AG10803 (cell line): ENCODE results near the gene ST6GALNAC3.

Experiments used
- DNase-seq: peaks from one replicate; pipeline ENCODE4 v3.0.0; 2010; ENCODE audit warnings: low read depth
- H3K4me3 ChIP-seq: 2 replicates; pipeline ENCODE4 v1.5.1; 2011; ENCODE audit warnings: mild to moderate bottlenecking, low read length, control low read depth
- TF ChIP-seq, protein P1 (sequence below): conservative IDR thresholded peaks from 2 replicates; pipeline ENCODE4 v1.5.1; 2011; ENCODE audit warnings: mild to moderate bottlenecking, low read length, control low read depth, inconsistent platforms

ST6GALNAC3 gene

DNA sequence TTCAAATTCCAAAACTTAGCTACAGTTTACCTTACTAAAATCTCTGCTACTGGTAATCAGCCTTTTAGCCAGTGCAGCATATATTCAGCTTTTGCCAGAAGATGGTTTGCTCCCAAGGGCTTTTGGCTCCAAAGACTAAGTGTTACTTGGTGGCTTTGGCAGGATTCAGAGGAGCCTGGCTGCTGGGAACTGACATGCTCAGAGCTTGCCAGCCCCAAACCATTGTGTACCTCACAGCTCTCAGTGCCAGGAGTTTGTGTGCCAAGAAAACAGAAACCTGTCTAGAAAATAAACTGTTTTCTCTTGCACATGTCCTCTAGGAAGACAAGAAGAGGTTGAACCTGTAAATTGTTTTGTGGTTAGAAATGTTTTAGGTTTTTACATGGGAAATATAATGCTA lies 315.9 kb downstream of the ST6GALNAC3 start:
- no peak overlapping the region for H3K4me3 ChIP-seq
- DNase-seq: no peak
- TF ChIP-seq, protein P1, sequence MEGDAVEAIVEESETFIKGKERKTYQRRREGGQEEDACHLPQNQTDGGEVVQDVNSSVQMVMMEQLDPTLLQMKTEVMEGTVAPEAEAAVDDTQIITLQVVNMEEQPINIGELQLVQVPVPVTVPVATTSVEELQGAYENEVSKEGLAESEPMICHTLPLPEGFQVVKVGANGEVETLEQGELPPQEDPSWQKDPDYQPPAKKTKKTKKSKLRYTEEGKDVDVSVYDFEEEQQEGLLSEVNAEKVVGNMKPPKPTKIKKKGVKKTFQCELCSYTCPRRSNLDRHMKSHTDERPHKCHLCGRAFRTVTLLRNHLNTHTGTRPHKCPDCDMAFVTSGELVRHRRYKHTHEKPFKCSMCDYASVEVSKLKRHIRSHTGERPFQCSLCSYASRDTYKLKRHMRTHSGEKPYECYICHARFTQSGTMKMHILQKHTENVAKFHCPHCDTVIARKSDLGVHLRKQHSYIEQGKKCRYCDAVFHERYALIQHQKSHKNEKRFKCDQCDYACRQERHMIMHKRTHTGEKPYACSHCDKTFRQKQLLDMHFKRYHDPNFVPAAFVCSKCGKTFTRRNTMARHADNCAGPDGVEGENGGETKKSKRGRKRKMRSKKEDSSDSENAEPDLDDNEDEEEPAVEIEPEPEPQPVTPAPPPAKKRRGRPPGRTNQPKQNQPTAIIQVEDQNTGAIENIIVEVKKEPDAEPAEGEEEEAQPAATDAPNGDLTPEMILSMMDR: no peak

DNA sequence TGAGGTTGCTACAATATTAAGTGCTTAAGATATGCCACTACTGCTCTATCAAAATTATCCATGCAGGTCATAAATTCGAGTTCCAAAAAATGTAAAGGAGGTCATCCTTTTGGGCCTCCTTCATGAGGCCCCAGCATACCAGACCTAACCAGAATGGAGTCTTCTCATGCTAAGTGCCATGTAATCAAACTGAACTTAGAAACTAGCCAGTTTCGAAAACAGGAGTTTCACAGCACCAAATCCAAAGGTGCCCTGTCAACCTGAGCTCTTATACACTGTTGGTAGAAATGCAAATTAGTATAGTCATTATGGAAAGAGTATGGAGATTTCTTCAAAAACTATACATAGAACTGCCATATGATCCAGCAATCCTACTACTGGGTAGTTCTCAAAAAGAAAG lies 320.5 kb downstream of the ST6GALNAC3 start:
- H3K4me3 ChIP-seq: no peak overlapping the region
- TF ChIP-seq, protein P1: no peak
- DNase-seq: no peak

DNA sequence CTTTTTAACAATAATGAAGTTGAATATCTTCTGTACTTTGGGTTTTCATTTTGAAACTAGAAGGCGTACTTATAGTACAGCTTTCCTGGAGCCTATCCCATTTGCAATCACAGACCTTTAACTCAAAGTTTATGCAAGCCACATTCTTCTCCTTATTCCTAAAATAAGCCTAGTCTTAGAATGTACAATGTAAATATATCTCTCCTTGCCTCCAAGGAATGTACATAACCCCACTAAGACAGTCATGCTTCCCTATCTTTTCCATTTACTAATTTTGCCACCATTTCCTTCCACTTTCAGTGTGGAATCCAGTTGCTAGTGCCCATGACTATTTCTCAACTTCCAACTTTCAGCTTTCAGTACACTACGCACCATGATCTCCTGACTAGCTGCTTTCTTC lies 327.6 kb downstream of the ST6GALNAC3 start:
- TF ChIP-seq, protein P1: no peak
- no peak overlapping the region for H3K4me3 ChIP-seq
- DNase-seq: no peak

DNA sequence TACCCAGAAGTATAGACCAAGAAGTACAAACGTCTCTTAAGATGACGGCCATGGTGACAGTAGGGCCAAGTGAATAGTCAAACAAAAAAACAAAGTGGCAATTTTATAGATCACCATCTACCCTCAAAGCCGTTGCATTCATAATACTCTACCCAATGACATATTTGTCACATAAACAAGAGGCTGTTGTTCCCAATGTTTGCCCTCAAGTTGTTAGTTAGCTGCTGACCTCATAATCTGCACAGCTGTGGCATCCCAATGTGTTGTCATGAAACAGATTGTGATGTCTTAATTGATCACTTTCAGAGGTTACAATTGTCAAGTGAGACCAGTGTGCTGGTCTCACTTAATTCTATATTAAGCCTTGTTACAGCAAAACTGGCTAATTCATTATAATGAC lies 333.8 kb downstream of the ST6GALNAC3 start:
- TF ChIP-seq, protein P1: no peak
- no peak for DNase-seq
- H3K4me3 ChIP-seq: no peak overlapping the region

DNA sequence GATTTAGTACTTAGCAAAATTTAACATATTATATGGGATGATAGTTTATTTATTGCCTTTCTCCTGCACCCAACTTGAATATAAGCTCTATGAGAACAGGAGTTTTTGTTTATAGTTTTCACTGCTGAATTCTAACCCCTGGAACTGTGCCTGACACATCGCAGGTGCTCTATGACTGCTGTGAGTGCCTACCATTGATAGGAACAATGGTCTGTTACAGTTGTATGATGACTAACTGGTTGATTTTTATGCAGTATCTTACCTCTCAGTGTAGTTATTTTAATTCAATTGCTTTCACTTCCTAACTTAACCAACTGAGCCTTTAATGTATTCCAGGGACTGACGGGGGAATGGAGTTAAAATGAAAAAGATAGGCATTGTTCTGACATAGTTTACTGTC lies 336.0 kb downstream of the ST6GALNAC3 start:
- TF ChIP-seq, protein P1: no peak
- no peak overlapping the region for H3K4me3 ChIP-seq
- DNase-seq: no peak

DNA sequence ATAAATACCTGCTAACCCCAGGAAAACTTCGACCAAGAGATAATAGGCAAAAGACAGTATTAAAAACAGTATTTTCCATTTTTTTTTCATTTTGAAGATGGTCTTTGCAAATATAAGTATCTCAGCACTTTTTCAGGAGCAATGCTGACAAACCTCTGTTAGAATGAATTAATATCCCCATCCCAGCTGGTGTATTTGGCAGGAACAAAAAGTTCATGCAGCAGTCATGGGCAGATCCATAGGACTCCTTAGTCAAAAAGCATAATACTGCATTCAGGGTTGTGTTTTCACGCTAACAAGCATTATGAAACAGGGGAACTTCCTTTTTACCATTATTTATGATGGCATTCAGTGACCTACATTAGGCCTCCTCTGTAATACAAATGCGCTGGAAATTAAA lies 344.0 kb downstream of the ST6GALNAC3 start:
- no peak for DNase-seq
- TF ChIP-seq, protein P1: no peak
- no peak overlapping the region for H3K4me3 ChIP-seq

DNA sequence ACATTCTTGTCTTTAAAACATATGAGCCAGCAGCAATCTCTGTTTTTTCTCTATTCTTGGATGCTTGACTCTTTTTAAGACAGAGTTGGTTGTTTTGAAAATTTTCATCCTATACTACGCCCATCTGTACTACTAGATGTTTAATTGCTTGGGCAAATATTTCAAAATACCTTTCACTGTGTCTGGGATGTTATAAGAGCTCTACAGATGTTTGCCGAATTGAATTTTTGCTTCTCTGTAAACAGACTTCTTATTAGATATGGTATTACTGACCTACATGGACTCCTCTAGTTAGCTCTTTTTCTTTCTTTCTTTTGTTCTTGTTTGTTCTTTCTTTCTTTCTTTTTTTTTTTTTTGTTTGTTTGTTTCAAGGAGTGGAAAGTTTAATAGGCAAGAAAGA lies 345.1 kb downstream of the ST6GALNAC3 start:
- no peak overlapping the region for H3K4me3 ChIP-seq
- TF ChIP-seq, protein P1: no peak
- no peak for DNase-seq
